KG1 (cell line): ENCODE results near the gene CYB5D1.

ENCODE experiments used
- DNase-seq: peaks from one replicate; lab custom pipeline; 2025; lab: John Stamatoyannopoulos, UW

CYB5D1 gene

GRCh38 chr17:7844292-7845154 is 13.3 kb upstream of the CYB5D1 start:
- peak; percentile 25 for DNase-seq

GRCh38 chr17:7845359-7846062 is 12.3 kb upstream of the CYB5D1 start:
- DNase-seq = no peak

- DNase-seq = no peak
Observed at GRCh38 chr17:7846063-7846735, 11.6 kb upstream of the CYB5D1 start.

GRCh38 chr17:7846765-7847661 is 10.8 kb upstream of the CYB5D1 start:
- no peak for DNase-seq

- DNase-seq = no peak
Observed at GRCh38 chr17:7848131-7848579, 9.6 kb upstream of the CYB5D1 start.

- no peak for DNase-seq
Observed at GRCh38 chr17:7848739-7849129, 9.1 kb upstream of the CYB5D1 start.

- DNase-seq = no peak
Observed at GRCh38 chr17:7849130-7849750, 8.6 kb upstream of the CYB5D1 start.

- DNase-seq = no peak
Observed at GRCh38 chr17:7849751-7850504, 7.9 kb upstream of the CYB5D1 start.

- DNase-seq = no peak
Observed at GRCh38 chr17:7850701-7851437, 6.9 kb upstream of the CYB5D1 start.

- DNase-seq = peak; percentile 24
Observed at GRCh38 chr17:7851438-7852261, 6.2 kb upstream of the CYB5D1 start.

GRCh38 chr17:7852262-7852670 is 5.5 kb upstream of the CYB5D1 start:
- DNase-seq = no peak

- DNase-seq = no peak
Observed at GRCh38 chr17:7852919-7853690, 4.7 kb upstream of the CYB5D1 start.

GRCh38 chr17:7853691-7854038 is 4.1 kb upstream of the CYB5D1 start:
- DNase-seq = no peak

GRCh38 chr17:7854078-7854777 is 3.6 kb upstream of the CYB5D1 start:
- DNase-seq = no peak

- DNase-seq = no peak
Observed at GRCh38 chr17:7854851-7855659, 2.7 kb upstream of the CYB5D1 start, which contains the start of gene TMEM88. Gene TMEM88 (plus strand): TSS chr17:7855066. CDS start chr17:7855075, 9 bp downstream.

GRCh38 chr17:7855660-7856010 is 2.2 kb upstream of the CYB5D1 start:
- DNase-seq = no peak
